K562 treated with DMSO at 1 percent for 48 hours (cell line): ENCODE data around the gene SLC35D1. TPM values are rescaled to one million over a fixed set of nuclear protein-coding genes. Genes with fewer than 3 reads are reported as not detected.

Experiments used
- total RNA-seq: library from RNA; unstranded; fragments of 300-600 nt; gene quantifications from 2 replicates; pipeline ENCODE4 v1.2.3, GENCODE V29; 2022; ENCODE audit warnings: low replicate concordance; ENCODE audit errors: extremely low read depth

Gene SLC35D1
- not detected in 2 replicates for total RNA-seq

GRCh38 chr1:67053785-67054772, at the start of gene SLC35D1:
SLC35D1 (minus strand) TSS chr1:67054148; CDS start chr1:67054013, 135 bp downstream.

Other genes starting within 250 kb of the SLC35D1 start
- gene DNAI4, start 129.3 kb downstream of the SLC35D1 start, total RNA-seq, result not detected in 2 replicates
- gene MIER1, start 129.2 kb downstream of the SLC35D1 start, total RNA-seq, result not detected in 2 replicates
- gene C1orf141, start 80.8 kb upstream of the SLC35D1 start, total RNA-seq, result not detected in 2 replicates
- gene IL23R, start 112.3 kb upstream of the SLC35D1 start, total RNA-seq, result not detected in 2 replicates